Endothelial cell (in vitro differentiated cells): ENCODE measurements around the gene PTPRK. TPM values are rescaled to one million over a fixed set of nuclear protein-coding genes. Genes with fewer than 3 reads are reported as not detected.

Experiments
- DNase-seq: peaks from one replicate; pipeline ENCODE4 v3.0.0; 2021; ENCODE audit warnings: low spot score
- H3K27ac Mint-ChIP-seq: one replicate; pipeline ENCODE4 v1.8.0; 2021; ENCODE audit warnings: mixed read lengths, inconsistent platforms; ENCODE audit not compliant: unreplicated experiment
- H3K27me3 Mint-ChIP-seq: one replicate; pipeline ENCODE4 v1.8.0; 2021; ENCODE audit warnings: mild to moderate bottlenecking, moderate library complexity, mixed read lengths, inconsistent platforms; ENCODE audit not compliant: unreplicated experiment
- H3K36me3 Mint-ChIP-seq: one replicate; pipeline ENCODE4 v1.8.0; 2021; ENCODE audit warnings: mild to moderate bottlenecking, low read depth, mixed read lengths, inconsistent platforms; ENCODE audit not compliant: unreplicated experiment
- H3K4me1 Mint-ChIP-seq: one replicate; pipeline ENCODE4 v1.8.0; 2021; ENCODE audit warnings: mild to moderate bottlenecking, mixed read lengths, inconsistent platforms; ENCODE audit not compliant: unreplicated experiment
- H3K4me3 Mint-ChIP-seq: one replicate; pipeline ENCODE4 v1.8.0; 2021; ENCODE audit warnings: mild to moderate bottlenecking, mixed read lengths, inconsistent platforms; ENCODE audit not compliant: unreplicated experiment
- H3K9me3 Mint-ChIP-seq: one replicate; pipeline ENCODE4 v1.8.0; 2021; ENCODE audit warnings: mixed read lengths, inconsistent platforms; ENCODE audit not compliant: unreplicated experiment
- total RNA-seq: library from RNA; stranded (reverse); fragmentation: NEBNext Ultra II Directional; extraction: Animal tissue kit (Norgen Biotek cat#: 25700); gene quantifications from one replicate; pipeline ENCODE4 v1.2.1, GENCODE V29; 2021; ENCODE audit not compliant: unreplicated experiment
- TF ChIP-seq, protein P1 (sequence below): fragments of 200-600 bp; sonication (generic); IDR thresholded peaks from one replicate; pipeline ENCODE4 v1.5.0; 2021; ENCODE audit warnings: antibody characterized with exemption; ENCODE audit not compliant: unreplicated experiment

The PTPRK gene
- total RNA-seq, 1 donor from 2014 or later, result 47.3 TPM

DNA sequence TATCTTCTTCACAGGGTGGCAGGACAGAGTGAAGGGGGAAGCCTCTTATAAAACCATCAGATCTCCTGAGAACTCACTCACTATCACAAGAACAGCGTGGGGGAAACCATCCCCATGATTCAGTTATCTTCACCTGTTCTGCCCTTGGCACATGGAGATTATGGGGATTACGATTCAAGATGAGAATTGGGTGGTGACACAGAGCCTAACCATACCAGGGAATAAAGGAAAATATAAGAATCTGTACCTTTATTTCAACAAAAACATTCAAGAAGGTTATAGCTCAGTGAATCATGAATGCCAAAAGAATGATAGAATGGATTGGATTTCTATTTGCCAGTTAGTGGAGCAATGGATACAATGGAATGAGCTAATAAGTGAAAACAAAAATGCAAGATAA lies 214.4 kb downstream of the PTPRK start:
- Mint-ChIP-seq H3K36me3 (no peaks in the 10 kb centered on the region), H3K9me3 (no peaks in the 10 kb centered on the region), H3K27me3 (peaks cover 3% of the 10 kb centered on the region), H3K4me3 (no peak overlapping the region), H3K27ac (no peak overlapping the region), H3K4me1 (peaks cover 12% of the 10 kb centered on the region)
- DNase-seq, result no peak
- TF ChIP-seq, protein P1, sequence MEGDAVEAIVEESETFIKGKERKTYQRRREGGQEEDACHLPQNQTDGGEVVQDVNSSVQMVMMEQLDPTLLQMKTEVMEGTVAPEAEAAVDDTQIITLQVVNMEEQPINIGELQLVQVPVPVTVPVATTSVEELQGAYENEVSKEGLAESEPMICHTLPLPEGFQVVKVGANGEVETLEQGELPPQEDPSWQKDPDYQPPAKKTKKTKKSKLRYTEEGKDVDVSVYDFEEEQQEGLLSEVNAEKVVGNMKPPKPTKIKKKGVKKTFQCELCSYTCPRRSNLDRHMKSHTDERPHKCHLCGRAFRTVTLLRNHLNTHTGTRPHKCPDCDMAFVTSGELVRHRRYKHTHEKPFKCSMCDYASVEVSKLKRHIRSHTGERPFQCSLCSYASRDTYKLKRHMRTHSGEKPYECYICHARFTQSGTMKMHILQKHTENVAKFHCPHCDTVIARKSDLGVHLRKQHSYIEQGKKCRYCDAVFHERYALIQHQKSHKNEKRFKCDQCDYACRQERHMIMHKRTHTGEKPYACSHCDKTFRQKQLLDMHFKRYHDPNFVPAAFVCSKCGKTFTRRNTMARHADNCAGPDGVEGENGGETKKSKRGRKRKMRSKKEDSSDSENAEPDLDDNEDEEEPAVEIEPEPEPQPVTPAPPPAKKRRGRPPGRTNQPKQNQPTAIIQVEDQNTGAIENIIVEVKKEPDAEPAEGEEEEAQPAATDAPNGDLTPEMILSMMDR, result no peak

DNA sequence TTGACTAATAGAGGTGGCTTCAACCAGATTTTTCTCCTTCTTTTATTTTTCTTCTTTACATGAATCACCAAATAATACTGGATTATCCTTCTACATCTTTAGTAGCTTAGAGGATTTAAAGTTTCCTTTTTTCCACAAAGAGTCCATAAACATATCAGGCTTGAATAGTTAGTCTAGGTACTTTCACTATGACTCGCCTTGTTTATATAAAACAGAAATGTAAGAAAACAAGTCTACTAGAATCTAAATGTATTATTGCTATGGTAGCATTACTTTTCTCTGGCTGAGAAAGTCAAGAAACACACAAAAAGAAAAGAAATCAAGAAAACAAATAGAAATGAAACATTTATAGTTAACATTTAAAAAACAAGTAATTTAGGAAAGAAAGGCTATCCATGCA lies 215.2 kb downstream of the PTPRK start:
- Mint-ChIP-seq H3K36me3 (no peaks in the 10 kb centered on the region), H3K4me3 (no peak overlapping the region), H3K4me1 (peaks cover 6% of the 10 kb centered on the region), H3K27me3 (peaks cover 3% of the 10 kb centered on the region), H3K27ac (no peak overlapping the region), H3K9me3 (no peaks in the 10 kb centered on the region)
- no peak for DNase-seq
- TF ChIP-seq, protein P1, result no peak

DNA sequence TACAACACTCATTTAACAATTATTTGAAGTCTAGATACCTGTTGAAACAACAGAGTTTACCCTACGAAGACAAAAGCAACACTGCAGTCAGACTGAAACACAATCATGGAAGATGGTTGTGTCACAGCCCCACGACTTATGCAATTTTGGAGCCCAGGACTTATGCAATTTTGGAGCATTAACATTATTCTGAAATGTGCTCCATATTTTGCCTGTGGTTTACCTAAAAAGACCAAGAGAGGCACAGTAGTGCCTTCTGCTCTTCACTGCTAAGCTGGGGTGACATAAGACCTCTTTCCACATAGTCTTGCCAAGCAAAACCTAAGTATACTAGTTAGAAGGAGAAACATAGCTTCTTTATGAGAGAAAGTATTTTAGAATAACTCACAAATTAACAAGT lies 216.5 kb downstream of the PTPRK start:
- Mint-ChIP-seq H3K27ac (no peak overlapping the region), H3K36me3 (no peaks in the 10 kb centered on the region), H3K27me3 (no peaks in the 10 kb centered on the region), H3K9me3 (no peaks in the 10 kb centered on the region), H3K4me1 (peaks cover 2% of the 10 kb centered on the region), H3K4me3 (no peak overlapping the region)
- TF ChIP-seq, protein P1, result no peak
- no peak for DNase-seq

DNA sequence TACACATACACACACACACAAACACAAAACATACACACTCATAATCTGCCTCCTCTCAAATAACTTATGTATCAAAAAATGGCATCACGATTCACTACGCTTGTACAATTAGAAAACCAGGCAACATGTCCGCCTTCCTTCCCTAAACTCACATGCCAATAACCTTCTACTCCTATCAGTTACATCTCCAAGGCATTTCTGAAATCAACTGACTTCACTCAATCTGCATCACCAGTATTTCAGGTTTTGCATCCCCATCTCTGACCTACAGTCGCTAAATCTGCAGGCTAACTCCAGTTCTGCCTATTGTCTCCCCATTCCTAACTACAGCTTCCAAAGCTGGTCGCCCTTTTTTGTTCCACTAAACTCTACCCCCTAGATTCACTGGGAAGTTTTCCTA lies 217.5 kb downstream of the PTPRK start:
- Mint-ChIP-seq H3K9me3 (no peaks in the 10 kb centered on the region), H3K27me3 (no peaks in the 10 kb centered on the region), H3K27ac (no peak overlapping the region), H3K36me3 (no peaks in the 10 kb centered on the region), H3K4me3 (no peak overlapping the region), H3K4me1 (peaks cover 2% of the 10 kb centered on the region)
- TF ChIP-seq, protein P1, result no peak
- DNase-seq, result no peak

DNA sequence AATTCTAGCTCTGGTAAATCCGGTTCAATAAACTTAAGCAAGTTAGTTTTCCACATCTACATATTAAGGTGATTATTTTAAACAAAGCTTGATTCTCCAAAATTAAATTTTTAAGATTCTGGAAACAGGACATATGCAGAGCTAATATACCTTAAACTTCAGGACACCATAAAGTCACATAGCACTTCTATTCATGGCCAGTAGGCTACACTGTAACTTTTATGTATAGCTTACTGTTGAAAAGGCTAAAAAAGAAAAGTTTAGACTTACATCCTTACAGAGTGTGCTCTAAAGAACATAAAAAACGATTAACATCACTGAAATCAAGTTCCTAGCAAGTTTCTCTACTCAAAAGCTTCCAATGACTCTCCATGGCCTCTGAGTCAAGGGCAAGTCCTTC lies 224.7 kb downstream of the PTPRK start:
- TF ChIP-seq, protein P1, result no peak
- H3K36me3 Mint-ChIP-seq, result no peaks in the 10 kb centered on the region
- no peaks in the 10 kb centered on the region for H3K27me3 Mint-ChIP-seq
- H3K9me3 Mint-ChIP-seq, result no peaks in the 10 kb centered on the region
- DNase-seq, result no peak
- H3K27ac Mint-ChIP-seq, result no peak overlapping the region
- no peak overlapping the region for H3K4me3 Mint-ChIP-seq
- peaks cover 2% of the 10 kb centered on the region for H3K4me1 Mint-ChIP-seq
